Body of pancreas (tissue), 4 donors: ENCODE measurements around the gene NCOA6.

Experiments
- POLR2A ChIP-seq, 3 donors: fragments of 450-650 bp; IDR thresholded peaks; one replicate each; pipeline ENCODE4 v1.6.1; 2016; ENCODE audit warnings: antibody characterized with exemption in 3 of 3, mild to moderate bottlenecking in 2 of 3
- TF ChIP-seq, protein P1 (sequence below), 7 experiments: fragments of 450-650 bp in 4 of 7; fragments of 200-600 bp in 3 of 7; sonication (generic) in 3 of 7; IDR thresholded peaks; one replicate each; pipeline ENCODE4 v1.5.1; 2016 to 2019; ENCODE audit warnings: antibody characterized with exemption in 7 of 7

DNA sequence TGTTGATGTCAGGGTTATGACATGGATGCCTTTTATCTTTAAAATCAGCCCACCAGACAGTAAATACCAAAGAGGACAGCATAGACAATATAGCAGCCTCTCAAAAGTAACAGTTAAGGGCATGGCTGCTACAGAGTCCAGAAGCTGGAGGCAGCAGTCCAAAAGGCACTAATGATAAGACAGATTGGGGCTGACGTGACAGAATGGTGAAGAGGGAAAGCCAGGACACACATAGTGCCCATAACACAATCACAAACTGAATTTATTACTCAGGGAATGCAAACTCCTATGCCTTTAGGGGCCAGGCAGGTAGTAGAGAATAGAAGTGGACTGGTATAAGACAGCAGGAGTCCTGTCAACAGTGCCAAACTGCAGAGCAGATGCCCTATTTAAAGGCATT, 80.6 kb downstream of the NCOA6 start:
- TF ChIP-seq, protein P1, sequence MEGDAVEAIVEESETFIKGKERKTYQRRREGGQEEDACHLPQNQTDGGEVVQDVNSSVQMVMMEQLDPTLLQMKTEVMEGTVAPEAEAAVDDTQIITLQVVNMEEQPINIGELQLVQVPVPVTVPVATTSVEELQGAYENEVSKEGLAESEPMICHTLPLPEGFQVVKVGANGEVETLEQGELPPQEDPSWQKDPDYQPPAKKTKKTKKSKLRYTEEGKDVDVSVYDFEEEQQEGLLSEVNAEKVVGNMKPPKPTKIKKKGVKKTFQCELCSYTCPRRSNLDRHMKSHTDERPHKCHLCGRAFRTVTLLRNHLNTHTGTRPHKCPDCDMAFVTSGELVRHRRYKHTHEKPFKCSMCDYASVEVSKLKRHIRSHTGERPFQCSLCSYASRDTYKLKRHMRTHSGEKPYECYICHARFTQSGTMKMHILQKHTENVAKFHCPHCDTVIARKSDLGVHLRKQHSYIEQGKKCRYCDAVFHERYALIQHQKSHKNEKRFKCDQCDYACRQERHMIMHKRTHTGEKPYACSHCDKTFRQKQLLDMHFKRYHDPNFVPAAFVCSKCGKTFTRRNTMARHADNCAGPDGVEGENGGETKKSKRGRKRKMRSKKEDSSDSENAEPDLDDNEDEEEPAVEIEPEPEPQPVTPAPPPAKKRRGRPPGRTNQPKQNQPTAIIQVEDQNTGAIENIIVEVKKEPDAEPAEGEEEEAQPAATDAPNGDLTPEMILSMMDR (IDR thresholded peaks at IDR 0.05): no peak
- no peak for TF ChIP-seq POLR2A (IDR thresholded peaks at IDR 0.05)
